H1 (cell line): ENCODE results near the gene EMP3. TPM values are rescaled to one million over a fixed set of nuclear protein-coding genes. Genes with fewer than 3 reads are reported as not detected.

Source experiments
- CEBPB ChIP-seq: IDR thresholded peaks from 2 replicates; pipeline ENCODE4 v1.6.1; 2012; ENCODE audit warnings: low read depth, low read length
- GABPA ChIP-seq: IDR thresholded peaks from 2 replicates; pipeline ENCODE4 v1.6.1; 2011; ENCODE audit warnings: mild to moderate bottlenecking, low read length, moderate library complexity, borderline replicate concordance; ENCODE audit not compliant: insufficient read depth
- JUND ChIP-seq: IDR thresholded peaks from 2 replicates; pipeline ENCODE4 v1.6.1; 2011; ENCODE audit warnings: mild to moderate bottlenecking, improper control_type of control experiment, low read length
- SUZ12 ChIP-seq: fragments of 200-600 bp; sonication (generic); IDR thresholded peaks from 2 replicates; pipeline ENCODE4 v1.6.1; 2012; ENCODE audit warnings: mild to moderate bottlenecking, inconsistent platforms, low read length, moderate library complexity, mixed read lengths
- polyA plus RNA-seq, 7 experiments: library from polyadenylated mRNA; depleted of rRNA in 3 of 7; stranded (reverse) in 5 of 7; unstranded in 2 of 7; fragments of >200 nt in 5 of 7; fragments of 200-250 nt in 2 of 7; gene quantifications; 1 replicate in 5 of 7; 2 replicates in 1 of 7; 4 replicates in 1 of 7; pipeline versions ENCODE4 v1.2.1 to v1.2.3, GENCODE V29; 2011 to 2013; ENCODE audit warnings: missing spikeins in 2 of 7, mixed read lengths in 2 of 7
- total RNA-seq: library from RNA; stranded (reverse); fragmentation: NEBNext Ultra II Directional; extraction: Animal tissue kit (Norgen Biotek cat#: 25700); gene quantifications from 2 replicates; pipeline ENCODE4 v1.2.1, GENCODE V29; 2021

The EMP3 gene
- total and polyA plus RNA-seq, 2 of the 8 experiments (the other 6 are each of a cell fraction or from before 2014, with no cell fraction given): 18.4 to 87.8 TPM

DNA sequence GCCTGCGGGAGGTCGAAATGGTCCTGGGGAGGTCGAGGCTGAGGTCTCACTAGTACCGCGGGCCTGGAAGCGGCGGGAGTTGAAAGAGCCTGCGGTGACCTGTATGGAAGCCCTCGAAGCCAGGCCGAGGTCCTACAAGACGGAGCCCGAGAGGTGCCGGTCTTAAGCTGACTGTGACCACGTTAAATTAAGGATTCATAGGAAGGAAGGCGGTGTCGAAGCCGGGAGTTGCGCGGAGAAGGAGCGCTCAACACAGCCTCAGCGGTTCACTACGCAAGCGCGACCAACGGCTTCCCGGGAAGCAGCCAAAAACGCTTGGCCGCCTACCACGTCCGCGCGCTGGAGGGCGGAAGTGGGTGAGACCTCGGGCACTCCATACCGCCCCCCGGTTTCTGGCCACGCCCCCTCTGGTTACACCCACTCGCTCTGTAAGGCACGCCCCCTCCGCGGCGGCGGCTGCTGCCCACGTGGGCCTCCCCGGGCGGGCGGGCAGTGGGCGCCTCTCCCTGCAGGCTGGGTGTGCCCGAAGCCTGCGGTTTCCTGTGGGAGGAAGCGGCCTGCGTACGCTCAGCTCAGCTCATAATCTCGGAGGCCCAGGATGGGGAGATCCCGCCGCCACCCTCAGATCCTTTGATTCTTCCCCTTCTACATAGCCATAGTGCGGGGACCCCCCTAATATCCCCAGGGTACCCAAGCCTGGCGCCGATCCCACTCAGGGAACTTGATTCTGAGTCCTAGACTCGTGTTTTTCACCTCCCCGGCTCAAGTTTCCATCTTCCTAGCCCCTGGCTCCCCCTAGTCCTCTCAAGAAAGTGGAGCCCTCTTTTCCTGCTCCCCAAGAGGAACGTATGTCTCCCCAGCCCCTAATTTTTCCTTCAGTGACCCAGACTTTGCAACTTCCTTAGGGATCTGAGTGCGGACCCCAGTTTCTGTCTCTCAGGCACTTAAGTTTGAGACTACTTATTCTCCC, 3.4 kb upstream of the EMP3 start (continued):
- TF ChIP-seq CEBPB (no peak), SUZ12 (no peak), GABPA (no peak), JUND (no peak)
